ENCODE data around the gene N4BP2L1.

The N4BP2L1 gene

DNA sequence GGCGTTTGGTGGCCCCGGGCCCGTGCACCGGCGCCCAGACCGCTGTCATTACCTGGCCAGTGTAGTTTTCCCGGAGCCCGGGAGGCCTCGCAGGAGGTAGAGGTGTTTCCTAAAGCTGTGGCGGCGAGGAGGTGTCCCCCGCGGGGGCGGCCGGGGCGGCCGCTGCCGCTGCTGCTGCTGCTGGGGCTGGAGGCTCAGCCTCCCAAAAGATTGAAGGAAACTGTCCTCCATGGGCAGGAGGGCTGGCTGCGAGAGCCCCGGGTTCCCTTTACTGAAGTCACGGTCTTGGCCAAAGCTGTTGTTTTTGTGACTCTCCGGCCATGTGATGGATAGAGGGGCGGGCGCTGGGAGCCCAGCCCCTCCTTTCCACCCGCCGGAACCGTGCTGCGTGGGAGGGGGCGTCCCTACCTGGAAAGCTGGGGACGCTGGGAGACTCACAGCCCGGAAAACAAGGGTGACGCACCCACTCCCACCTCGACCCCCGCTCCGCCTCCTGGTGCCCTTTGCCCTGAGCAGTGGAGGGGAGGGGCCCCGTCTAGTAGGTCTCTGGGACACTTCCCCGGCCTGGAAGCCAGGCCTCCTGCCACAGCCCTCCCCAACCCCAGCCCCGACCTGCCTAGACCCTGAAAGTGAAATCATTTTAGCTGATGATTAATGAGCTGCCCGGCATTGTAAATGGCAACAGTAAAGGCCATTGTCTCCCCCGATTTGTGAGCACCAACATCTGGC lies at the start of gene N4BP2L1:
N4BP2L1 (minus strand) TSS at position 279 of the 729 bp plus-strand sequence; CDS start at position 231, 48 bp downstream.
- Histone ChIP-seq H4K20me1 (ENCODE audit: low read depth, low read length) (no peaks in the 10 kb centered on the region), H3K9ac (ENCODE audit: low read length) (peak within 1 kb of the TSS; percentile 45; the same call in 1 of the 2 replicates), H3K36me3 (ENCODE audit: low read length) (no peaks in the 10 kb centered on the region), H3K4me2 (ENCODE audit: low read depth, low read length, poor library complexity, severe bottlenecking) (peak within 1 kb of the TSS; percentile 68), H2AFZ (ENCODE audit: low read depth, low read length, severe bottlenecking) (peak within 1 kb of the TSS; percentile 75), H3K27me3 (ENCODE audit: low read length) (no peaks in the 10 kb centered on the region), H3F3A (ENCODE audit: insufficient read depth) (0 out of 2 replicates have a peak, but pooled peaks cover 3% of the 10 kb centered on the region), H3K4me3 (ENCODE audit: insufficient read depth, low read length, poor library complexity, severe bottlenecking) (peak within 1 kb of the TSS; percentile 57), H3K79me2 (ENCODE audit: insufficient read depth, low read length) (no peaks in the 10 kb centered on the region), H3K27ac (ENCODE audit: low read depth, low read length) (no peak within 1 kb of the TSS), H3K9me3 (ENCODE audit: insufficient read depth, low read length) (no peaks in the 10 kb centered on the region), H3K9me2 (replicated peaks; ENCODE audit: insufficient read depth, low read length) (no peaks in the 10 kb centered on the region)
- no peak for TF ChIP-seq EZH2phosphoT487 (conservative IDR thresholded peaks at IDR 0.05; ENCODE audit: low read length)

DNA sequence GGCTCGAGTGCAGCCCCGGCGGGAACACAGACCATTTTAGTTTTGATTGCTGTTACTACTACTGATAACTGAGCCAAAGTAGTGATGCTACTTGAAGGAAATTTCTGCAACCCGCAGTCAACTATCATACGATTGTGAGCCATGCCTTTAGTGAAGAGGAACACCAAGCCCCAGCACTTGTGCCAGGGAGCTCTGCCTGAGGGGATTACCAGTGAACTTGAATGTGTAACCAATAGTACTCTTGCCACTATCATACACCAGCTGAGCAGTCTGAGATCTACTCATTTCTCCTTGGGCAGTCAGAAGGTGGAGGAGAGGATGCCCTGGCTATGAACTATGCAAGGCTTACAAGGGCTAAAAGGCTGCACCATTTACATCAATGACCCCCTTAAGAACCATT lies 49.0 kb upstream of the N4BP2L1 start:
- Histone ChIP-seq H3K4me3 (ENCODE audit: insufficient read depth, low read length, poor library complexity, severe bottlenecking) (no peak overlapping the region), H3F3A (ENCODE audit: insufficient read depth) (no peaks in the 10 kb centered on the region), H3K27me3 (ENCODE audit: low read length) (no peaks in the 10 kb centered on the region), H3K27ac (ENCODE audit: low read depth, low read length) (no peak overlapping the region), H4K20me1 (ENCODE audit: low read depth, low read length) (no peaks in the 10 kb centered on the region), H3K9me2 (replicated peaks; ENCODE audit: insufficient read depth, low read length) (no peaks in the 10 kb centered on the region), H3K79me2 (ENCODE audit: insufficient read depth, low read length) (no peaks in the 10 kb centered on the region), H3K9me3 (ENCODE audit: insufficient read depth, low read length) (no peaks in the 10 kb centered on the region), H3K36me3 (ENCODE audit: low read length) (no peaks in the 10 kb centered on the region), H3K4me2 (ENCODE audit: low read depth, low read length, poor library complexity, severe bottlenecking) (no peak overlapping the region), H2AFZ (ENCODE audit: low read depth, low read length, severe bottlenecking) (no peak overlapping the region), H3K9ac (ENCODE audit: low read length) (no peak overlapping the region)
- no peak for TF ChIP-seq EZH2phosphoT487 (conservative IDR thresholded peaks at IDR 0.05; ENCODE audit: low read length)
- TF ChIP-seq, protein P1, sequence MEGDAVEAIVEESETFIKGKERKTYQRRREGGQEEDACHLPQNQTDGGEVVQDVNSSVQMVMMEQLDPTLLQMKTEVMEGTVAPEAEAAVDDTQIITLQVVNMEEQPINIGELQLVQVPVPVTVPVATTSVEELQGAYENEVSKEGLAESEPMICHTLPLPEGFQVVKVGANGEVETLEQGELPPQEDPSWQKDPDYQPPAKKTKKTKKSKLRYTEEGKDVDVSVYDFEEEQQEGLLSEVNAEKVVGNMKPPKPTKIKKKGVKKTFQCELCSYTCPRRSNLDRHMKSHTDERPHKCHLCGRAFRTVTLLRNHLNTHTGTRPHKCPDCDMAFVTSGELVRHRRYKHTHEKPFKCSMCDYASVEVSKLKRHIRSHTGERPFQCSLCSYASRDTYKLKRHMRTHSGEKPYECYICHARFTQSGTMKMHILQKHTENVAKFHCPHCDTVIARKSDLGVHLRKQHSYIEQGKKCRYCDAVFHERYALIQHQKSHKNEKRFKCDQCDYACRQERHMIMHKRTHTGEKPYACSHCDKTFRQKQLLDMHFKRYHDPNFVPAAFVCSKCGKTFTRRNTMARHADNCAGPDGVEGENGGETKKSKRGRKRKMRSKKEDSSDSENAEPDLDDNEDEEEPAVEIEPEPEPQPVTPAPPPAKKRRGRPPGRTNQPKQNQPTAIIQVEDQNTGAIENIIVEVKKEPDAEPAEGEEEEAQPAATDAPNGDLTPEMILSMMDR (IDR thresholded peaks at IDR 0.05; ENCODE audit: insufficient read depth, low read length, poor library complexity, severe bottlenecking): no peak

DNA sequence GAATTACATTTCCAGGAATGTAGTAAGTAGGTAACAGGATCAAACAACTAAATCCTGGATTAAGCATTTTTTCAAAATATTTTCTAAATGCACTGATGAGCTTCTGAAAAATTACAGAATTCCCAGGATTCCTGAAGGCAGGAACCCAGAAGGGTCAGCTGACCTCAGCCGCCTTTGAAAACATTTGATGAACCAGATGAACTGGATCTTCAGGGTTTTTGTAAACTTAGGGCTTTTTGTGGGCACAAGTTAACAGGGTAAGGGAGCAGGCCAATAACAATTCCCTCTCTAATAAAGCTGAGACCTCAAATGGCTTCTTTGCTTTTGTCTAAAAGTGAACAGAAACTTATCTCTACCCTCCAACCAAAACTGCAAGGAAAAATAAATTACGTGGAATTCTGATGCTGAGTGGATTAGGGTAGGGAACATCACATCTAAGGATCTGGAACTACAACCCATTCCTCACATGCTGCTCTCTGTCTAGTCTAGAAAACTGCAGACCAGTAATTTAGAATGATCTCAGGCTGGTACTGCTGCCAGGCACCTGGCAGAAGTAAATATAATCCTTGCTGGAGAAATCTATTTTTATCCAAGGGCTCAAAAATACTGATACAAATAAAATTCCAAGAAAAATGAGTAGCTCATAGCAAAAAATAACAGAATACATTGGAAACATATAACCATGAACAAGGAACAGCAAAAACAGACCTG lies 48.2 kb upstream of the N4BP2L1 start:
- Histone ChIP-seq H2AFZ (ENCODE audit: low read depth, low read length, severe bottlenecking) (no peak overlapping the region), H3K9me2 (replicated peaks; ENCODE audit: insufficient read depth, low read length) (no peaks in the 10 kb centered on the region), H3K4me2 (ENCODE audit: low read depth, low read length, poor library complexity, severe bottlenecking) (no peak overlapping the region), H3K79me2 (ENCODE audit: insufficient read depth, low read length) (no peaks in the 10 kb centered on the region), H4K20me1 (ENCODE audit: low read depth, low read length) (no peaks in the 10 kb centered on the region), H3K9ac (ENCODE audit: low read length) (no peak overlapping the region), H3K36me3 (ENCODE audit: low read length) (no peaks in the 10 kb centered on the region), H3K27ac (ENCODE audit: low read depth, low read length) (no peak overlapping the region), H3K27me3 (ENCODE audit: low read length) (no peaks in the 10 kb centered on the region), H3K4me3 (ENCODE audit: insufficient read depth, low read length, poor library complexity, severe bottlenecking) (no peak overlapping the region), H3K9me3 (ENCODE audit: insufficient read depth, low read length) (no peaks in the 10 kb centered on the region), H3F3A (ENCODE audit: insufficient read depth) (no peaks in the 10 kb centered on the region)
- TF ChIP-seq, protein P1 (IDR thresholded peaks at IDR 0.05; ENCODE audit: insufficient read depth, low read length, poor library complexity, severe bottlenecking): no peak

Measured in SU-DHL-6 (cell line).